ENCODE measurements around the gene MGAT4A.

- TF ChIP-seq EZH2 (IDR thresholded peaks at IDR 0.05) (no peak), POLR2AphosphoS5 (IDR thresholded peaks at IDR 0.05; ENCODE audit: borderline replicate concordance, low read depth, low read length) (no peak)
Observed at GRCh38 chr2:98769114-98769476, 38.2 kb upstream of the MGAT4A start.
